ENCODE results near the gene RAP1A.
"Not testable (repeated sequence)": the region's sequence is repeated elsewhere in the genome, so short reads cannot be mapped to it uniquely, and the experiment has no call there.

The RAP1A gene

DNA sequence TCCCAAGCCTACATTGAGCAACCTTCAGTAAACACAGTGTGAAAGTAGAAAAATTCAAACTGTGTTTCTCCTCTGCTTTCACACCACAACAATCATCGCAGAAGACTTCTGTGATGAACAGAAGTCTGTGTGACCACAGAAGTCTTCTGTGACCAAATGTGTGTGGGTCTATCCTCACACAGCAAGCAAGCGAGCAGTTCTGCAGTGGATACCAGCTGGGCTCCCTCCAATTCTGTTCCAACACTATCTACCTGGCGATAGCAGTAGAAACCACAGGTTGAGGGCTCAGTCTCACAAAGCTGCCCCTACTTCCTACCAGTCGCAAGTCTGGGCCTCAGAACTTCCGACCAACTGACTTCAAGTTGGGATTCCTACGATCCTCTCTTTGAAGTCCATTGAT, 21.0 kb upstream of the RAP1A start:
- DNase-seq (ENCODE audit: low read depth): no peak

GRCh38 chr1:111599781-111600693, 19.6 kb upstream of the RAP1A start:
- DNase-seq (ENCODE audit: low read depth): no peak

GRCh38 chr1:111600886-111601386, 18.7 kb upstream of the RAP1A start:
- no peak for DNase-seq (ENCODE audit: low read depth)

GRCh38 chr1:111602302-111602701, 17.3 kb upstream of the RAP1A start:
- DNase-seq (ENCODE audit: low read depth): no peak

- no peak for DNase-seq (ENCODE audit: low read depth)
These were observed 16.6 kb upstream of the RAP1A start for GRCh38 chr1:111602974-111603373.

DNA sequence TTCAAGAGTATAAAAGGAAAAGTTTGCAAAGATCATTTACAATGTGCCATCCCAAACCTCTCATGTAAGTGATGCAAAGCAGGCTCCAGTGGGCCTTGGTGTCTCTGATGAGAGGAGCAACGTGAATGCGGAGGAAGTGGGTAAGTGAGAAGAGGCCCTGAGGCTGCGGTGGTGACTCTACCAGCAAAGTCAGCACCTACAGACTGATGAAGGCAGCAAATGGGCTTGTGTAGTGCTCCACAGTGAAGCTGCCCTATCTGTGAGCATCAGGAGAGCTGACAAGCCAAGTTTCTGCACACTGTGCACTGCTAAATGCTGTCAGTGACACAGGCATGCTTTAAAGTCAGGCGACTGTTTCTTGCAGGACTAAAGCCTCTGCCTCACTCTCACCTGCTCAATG, 15.6 kb upstream of the RAP1A start:
- DNase-seq (ENCODE audit: low read depth): no peak

DNA sequence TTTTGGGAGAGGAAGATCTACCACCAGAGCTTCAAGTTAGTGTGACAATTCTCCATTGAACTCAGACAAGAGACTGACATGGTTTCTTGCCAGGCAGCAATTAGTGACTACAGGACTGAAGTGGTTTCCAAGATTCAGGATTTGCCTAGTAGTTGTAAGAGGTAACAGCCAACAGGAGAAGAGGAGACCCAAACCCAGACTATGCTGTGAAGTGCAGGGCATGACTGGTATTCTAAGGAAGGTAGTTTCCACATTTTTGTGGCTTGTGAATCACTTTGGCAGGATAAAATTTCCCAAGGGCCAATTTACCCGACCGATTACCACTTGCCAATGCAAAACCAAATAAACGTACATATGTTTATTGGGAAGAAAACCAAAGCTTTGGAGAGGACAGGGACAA, 14.7 kb upstream of the RAP1A start:
- no peak for DNase-seq (ENCODE audit: low read depth)

- no peak for DNase-seq (ENCODE audit: low read depth)
These were observed 14.0 kb upstream of the RAP1A start for GRCh38 chr1:111605576-111605975.

DNA sequence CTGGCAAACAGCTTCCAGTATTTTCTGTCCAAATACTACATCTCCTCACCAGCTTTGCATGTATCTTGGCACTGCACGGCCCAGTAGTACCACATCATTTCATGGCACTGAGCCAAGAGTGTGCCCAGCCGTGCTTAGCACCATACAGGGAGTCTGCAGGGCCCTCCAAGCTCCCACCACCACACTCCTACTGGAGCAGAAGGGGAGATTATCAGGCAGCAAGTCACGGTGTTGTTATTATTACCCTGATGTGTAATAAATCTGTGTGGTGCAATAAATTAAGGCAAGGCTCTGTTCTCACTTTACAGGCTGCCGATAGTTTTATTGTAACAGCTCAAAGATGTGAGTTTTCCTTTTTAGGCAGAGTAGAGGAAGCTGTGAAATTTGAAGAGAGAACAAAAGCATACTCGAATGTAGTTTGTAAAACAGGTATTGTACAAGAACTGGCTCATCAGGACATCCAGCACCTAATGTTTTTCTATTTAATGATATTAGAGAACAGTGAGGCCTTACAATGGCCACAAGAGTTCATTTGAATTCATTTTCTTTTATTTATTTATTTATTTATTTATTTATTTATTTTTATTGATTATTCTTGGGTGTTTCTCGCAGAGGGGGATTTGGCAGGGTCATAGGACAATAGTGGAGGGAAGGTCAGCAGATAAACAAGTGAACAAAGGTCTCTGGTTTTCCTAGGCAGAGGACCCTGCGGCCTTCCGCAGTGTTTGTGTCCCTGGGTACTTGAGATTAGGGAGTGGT, 13.0 kb upstream of the RAP1A start:
- not testable (repeated sequence) for DNase-seq (ENCODE audit: low read depth)

DNA sequence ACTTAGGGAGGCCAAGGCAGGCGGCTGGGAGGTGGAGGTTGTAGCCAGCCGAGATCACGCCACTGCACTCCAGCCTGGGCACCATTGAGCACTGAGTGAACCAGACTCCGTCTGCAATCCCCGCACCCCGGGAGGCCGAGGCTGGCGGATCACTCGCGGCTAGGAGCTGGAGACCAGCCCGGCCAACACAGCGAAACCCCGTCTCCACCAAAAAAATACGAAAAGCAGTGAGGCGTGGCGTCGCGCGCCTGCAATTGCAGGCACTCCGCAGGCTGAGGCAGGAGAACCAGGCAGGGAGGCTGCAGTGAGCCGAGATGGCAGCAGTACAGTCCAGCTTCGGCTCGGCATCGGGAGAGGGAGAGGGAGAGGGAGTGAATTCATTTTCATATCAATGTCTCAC, 11.1 kb upstream of the RAP1A start:
- DNase-seq (ENCODE audit: low read depth): not testable (repeated sequence)

- DNase-seq (ENCODE audit: low read depth): no peak
These were observed 7.6 kb upstream of the RAP1A start for GRCh38 chr1:111611986-111612385.

- no peak for DNase-seq (ENCODE audit: low read depth)
These were observed 3.5 kb upstream of the RAP1A start for GRCh38 chr1:111615870-111616715.

DNA sequence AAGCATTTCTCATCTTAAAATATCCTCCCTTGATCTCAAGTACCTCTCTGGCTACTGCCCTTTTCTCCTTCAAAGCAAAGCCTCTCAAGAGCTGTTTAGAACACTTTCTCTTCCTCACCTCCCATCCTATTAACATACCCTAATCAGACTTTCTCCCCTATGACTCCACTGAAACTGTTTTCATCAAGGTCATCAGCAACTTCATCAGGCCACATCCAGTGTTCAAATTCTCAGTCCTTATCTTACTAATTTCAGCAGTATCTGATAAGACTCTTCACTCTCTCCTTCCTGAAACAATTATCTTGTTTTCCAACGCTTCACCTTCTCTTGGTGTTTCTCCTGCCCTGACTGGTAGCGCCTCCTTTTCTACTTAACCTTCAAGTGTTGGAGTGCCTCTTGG, 1.5 kb upstream of the RAP1A start:
- DNase-seq (ENCODE audit: low read depth): no peak

GRCh38 chr1:111618961-111619634, 491 bp upstream of the RAP1A start:
- DNase-seq (ENCODE audit: low read depth): no peak

- no peak for DNase-seq (ENCODE audit: low read depth)
These were observed 917 bp downstream of the RAP1A start for GRCh38 chr1:111620441-111620971.

- DNase-seq (ENCODE audit: low read depth): no peak
These were observed 1.5 kb downstream of the RAP1A start for GRCh38 chr1:111621050-111621449.

GRCh38 chr1:111622166-111622565, 2.6 kb downstream of the RAP1A start:
- no peak for DNase-seq (ENCODE audit: low read depth)

GRCh38 chr1:111624382-111624781, 4.8 kb downstream of the RAP1A start:
- DNase-seq (ENCODE audit: low read depth): no peak

DNA sequence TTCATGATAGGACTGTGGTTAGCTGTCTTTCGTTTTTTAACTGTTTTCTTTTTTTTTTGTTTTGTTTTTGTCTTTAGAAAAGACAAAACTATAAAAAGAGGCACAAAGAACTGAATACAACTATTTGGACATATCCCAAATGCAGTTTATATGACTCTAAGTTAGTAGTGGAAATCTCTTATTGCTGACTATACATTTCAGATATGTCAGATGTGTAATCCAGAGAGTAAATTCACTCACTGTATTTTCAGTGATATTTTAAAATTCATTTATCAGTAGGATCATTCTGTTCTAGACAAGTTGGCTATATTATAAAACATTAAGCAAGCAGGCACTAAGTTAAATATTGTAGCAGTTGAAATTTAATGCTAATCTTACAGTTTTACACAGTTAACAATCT, 5.7 kb downstream of the RAP1A start:
- DNase-seq (ENCODE audit: low read depth): no peak

GRCh38 chr1:111628153-111628552, 8.6 kb downstream of the RAP1A start:
- no peak for DNase-seq (ENCODE audit: low read depth)

Measured in fibroblast of the conjunctiva (primary cell).